C4-2B (cell line): Measurements from ENCODE around the gene LYRM9.

ENCODE experiments used
- ZFX ChIP-seq: fragments of 450-650 bp; IDR thresholded peaks from 2 replicates; pipeline ENCODE4 v1.6.1; 2017
- TF ChIP-seq, protein P1 (sequence below): fragments of 450-650 bp; conservative IDR thresholded peaks from 2 replicates; pipeline ENCODE4 v1.5.1; 2017; ENCODE audit warnings: mild to moderate bottlenecking

DNA sequence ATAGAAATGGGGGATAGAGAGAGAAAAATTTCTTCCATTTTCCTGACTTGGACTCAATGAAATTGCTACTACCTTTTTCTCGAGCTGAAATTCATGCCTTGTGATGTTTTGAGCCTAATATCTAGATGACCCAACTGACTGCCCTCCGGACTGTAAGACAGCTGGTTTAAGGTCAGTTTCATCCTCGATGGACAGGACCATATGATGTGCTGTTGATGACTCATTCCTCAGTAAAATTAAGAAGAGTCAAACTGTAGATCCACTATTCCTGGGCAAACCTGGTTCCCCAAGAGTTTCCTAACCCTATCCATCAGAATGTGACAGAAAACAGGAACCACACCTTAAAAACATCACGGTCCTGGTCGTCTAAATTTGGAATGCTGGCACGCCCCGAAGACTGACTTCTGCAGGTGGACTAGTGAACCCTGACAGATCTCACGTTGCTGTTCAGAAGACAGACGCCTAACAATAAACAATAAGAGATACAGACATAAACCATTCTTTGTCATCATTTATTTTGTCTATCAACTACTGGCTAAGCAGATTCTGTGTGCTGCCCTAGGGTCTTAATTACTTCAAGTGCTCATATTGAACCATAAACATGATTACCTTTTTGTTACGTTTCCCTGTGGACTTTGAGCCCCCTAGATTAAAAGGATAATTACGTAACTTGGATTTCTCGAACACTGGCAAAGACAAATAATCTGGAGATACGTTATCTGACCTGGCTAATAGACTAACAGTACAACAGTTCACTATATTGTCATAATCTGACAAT is 47.7 kb downstream of the LYRM9 start:
- TF ChIP-seq, protein P1, sequence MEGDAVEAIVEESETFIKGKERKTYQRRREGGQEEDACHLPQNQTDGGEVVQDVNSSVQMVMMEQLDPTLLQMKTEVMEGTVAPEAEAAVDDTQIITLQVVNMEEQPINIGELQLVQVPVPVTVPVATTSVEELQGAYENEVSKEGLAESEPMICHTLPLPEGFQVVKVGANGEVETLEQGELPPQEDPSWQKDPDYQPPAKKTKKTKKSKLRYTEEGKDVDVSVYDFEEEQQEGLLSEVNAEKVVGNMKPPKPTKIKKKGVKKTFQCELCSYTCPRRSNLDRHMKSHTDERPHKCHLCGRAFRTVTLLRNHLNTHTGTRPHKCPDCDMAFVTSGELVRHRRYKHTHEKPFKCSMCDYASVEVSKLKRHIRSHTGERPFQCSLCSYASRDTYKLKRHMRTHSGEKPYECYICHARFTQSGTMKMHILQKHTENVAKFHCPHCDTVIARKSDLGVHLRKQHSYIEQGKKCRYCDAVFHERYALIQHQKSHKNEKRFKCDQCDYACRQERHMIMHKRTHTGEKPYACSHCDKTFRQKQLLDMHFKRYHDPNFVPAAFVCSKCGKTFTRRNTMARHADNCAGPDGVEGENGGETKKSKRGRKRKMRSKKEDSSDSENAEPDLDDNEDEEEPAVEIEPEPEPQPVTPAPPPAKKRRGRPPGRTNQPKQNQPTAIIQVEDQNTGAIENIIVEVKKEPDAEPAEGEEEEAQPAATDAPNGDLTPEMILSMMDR = no peak
- no peak for TF ChIP-seq ZFX
